HG03196 (cell line): ENCODE measurements around the gene YIPF4.
"Not testable (repeated sequence)": the region's sequence is repeated elsewhere in the genome, so short reads cannot be mapped to it uniquely, and the experiment has no call there.

Experiments
- ATAC-seq: cut with Tn5 transposase; IDR thresholded peaks from one replicate; pipeline ENCODE4 v1.9.1; 2021; ENCODE audit not compliant: unreplicated experiment

YIPF4 gene

DNA sequence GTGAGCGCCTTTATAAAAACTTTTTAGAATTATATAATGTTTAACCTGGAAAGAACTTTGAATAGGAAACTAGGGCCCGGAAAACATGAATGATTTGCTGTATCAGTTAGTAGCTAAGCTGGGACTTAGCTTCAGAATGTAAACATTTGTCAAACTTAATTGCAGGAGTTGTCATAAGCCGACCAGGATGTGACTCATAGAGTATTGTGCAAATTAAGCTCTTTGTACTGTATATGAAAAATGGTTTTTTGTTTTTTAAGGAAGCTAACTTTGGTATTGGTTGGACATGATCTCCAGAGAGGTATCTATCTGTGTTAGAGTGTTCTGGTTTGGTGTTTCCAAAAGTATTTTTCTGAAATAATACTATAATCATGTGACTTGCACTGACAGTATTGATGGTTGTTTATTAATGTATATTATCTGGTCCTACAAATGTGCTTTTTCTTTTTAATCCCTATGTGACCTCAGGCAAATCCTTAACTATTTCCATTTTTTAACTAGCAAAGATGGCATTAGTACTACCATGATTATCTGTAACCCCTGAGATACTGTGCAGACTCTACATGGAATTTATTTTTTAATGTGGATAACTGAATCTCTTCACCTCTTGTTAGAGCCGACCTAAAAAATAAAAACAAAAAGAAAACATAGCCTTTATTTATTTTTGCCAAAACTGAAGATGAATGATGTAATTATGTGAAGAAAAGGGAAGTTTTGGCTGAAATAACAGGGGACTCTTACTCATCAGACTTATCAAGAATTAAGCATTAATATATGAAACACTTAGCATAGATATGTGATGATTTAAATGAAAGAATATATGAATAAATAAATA is 11.7 kb downstream of the YIPF4 start:
- no peak for ATAC-seq

DNA sequence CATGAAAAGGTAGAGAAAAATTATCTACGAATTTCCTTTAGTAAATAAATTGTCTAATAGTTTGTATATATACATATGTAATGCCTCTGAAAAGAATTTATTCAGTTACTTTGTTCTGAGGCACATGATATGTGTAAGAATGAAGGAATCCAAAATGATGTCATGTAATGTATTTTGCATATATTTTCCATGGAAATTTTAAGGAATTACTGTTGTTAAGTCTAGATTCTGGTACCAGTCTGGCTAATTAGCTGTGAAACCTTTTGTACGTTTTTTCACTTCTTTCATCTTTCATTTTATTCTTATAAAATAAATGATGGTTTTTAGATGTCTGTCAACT is 12.3 kb downstream of the YIPF4 start:
- no peak for ATAC-seq

GRCh38 chr2:32291746-32292145 is 14.0 kb downstream of the YIPF4 start:
- ATAC-seq: no peak

GRCh38 chr2:32293493-32293892 is 15.8 kb downstream of the YIPF4 start:
- not testable (repeated sequence) for ATAC-seq

DNA sequence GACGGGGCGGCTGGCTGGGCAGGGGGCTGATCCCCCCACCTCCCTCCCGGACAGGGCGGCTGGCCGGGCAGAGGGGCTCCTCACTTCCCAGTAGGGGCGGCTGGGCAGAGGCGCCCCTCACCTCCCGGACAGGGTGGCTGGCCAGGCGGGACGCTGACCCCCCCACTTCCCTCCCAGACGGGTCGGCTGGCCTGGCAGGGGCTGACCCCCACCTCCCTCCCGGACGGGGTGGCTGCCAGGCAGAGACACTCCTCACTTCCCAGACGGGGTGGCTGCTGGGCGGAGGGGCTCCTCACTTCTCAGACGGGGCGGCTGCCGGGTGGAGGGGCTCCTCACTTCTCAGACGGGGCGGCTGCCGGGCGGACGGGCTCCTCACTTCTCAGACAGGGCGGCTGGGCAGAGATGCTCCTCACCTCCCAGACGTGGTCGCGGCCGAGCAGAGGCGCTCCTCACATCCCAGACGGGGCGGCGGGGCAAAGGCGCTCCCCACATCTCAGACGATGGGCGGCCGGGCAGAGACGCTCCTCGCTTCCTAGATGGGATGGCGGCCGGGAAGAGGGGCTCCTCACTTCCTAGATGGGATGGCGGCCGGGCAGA is 16.4 kb downstream of the YIPF4 start:
- ATAC-seq: not testable (repeated sequence)

DNA sequence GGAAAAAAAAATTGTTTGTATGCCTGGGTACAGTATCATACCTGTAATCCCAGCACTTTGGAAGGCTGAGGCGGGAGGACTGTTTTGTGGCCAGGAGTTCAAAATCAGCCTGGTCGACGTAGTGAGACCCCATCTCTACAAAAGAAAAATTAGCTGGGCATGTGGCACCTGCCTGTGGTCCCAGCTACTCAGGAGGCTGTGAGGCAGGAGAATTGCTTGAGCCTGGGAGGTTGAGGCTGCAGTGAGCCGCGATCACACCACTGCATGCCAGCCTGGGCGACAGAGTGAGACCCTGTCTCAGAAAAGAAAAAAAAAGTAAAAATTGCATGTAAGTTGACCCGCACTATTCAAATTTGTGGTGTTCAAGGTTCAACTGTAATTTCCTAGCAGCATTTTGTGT is 32.9 kb downstream of the YIPF4 start:
- no peak for ATAC-seq

DNA sequence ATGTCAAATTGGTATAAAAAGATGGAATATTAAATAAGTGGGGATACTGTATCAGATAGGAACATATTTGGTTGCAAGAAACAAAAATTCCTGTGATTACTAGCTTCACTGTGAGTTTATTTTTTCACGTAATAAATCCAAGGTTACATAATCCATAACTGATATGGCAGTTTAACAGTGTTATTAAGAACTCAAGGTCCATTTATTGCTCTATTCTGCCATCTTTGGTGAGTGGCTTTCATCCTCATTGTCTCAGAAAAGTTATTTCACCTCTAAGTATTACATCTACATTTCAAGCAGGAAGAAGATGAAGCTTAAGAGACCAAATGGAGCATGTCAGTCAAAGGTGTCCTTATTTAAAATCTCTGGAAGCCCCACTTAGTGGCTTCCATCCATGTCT is 37.2 kb downstream of the YIPF4 start:
- no peak for ATAC-seq

DNA sequence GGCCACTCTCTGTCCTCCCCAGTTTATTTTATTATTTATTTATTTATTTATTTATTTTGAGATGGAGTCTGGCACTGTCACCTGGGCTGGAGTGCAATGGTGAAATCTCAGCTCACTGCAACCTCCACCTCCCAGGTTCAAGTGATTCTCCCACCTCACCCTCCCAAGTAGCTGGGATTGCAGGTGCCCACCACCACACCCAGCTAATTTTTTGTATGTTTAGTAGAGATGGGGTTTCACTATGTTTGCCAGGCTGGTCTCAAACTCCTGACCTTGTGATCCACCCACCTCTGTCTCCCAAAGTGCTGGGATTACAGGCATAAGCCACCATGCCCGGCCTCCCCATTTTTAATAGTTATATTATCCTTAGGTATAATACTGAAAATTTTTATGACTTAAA is 51.0 kb downstream of the YIPF4 start:
- not testable (repeated sequence) for ATAC-seq

GRCh38 chr2:32329180-32329980 is 51.7 kb downstream of the YIPF4 start:
- ATAC-seq: not testable (repeated sequence)

DNA sequence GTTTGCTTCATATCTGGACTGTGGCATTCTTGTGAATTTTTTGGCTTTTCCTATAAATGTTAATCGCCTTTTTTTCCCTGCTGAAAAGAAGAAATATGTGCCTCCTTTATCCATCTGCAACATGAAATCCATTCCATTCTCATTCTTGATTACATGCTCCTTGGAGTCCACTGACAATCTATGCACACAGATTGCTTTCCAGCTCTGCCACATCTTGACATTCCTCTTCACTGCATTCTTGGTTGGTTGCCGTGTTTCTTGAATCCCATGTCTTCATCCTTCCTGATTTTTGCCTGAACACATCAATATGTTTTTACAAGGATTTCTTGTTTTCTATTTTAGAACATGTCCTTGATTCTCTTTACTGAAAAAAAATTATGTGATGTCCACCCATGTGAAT is 52.4 kb downstream of the YIPF4 start:
- ATAC-seq: no peak

GRCh38 chr2:32342801-32343200 is 65.1 kb downstream of the YIPF4 start:
- no peak for ATAC-seq

DNA sequence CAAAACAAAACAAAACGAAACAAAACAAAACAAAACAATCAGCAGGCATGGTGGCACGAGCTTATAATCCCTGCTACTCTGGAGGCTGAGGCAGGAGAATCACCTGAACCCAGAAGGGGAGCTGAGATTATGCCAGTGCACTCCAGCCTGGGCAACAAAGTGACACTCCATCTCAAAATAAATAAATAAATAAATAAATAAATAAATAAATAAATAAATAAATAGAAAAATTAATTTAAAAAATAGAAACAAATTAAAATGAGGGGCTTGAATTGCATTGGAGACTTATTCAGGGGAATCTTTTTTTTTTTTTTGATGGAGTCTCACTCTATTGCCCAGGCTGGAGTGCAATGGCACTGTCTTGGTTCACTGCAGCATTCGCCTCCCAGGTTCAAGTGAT is 73.1 kb downstream of the YIPF4 start:
- ATAC-seq: not testable (repeated sequence)

- no peak for ATAC-seq
Observed at GRCh38 chr2:32355976-32356680, 78.4 kb downstream of the YIPF4 start.

GRCh38 chr2:32356681-32357317 is 79.1 kb downstream of the YIPF4 start, which contains the start of gene BIRC6:
BIRC6 (plus strand) TSS chr2:32357023; CDS start chr2:32357162, 139 bp downstream.
- peak; percentile 88 for ATAC-seq

DNA sequence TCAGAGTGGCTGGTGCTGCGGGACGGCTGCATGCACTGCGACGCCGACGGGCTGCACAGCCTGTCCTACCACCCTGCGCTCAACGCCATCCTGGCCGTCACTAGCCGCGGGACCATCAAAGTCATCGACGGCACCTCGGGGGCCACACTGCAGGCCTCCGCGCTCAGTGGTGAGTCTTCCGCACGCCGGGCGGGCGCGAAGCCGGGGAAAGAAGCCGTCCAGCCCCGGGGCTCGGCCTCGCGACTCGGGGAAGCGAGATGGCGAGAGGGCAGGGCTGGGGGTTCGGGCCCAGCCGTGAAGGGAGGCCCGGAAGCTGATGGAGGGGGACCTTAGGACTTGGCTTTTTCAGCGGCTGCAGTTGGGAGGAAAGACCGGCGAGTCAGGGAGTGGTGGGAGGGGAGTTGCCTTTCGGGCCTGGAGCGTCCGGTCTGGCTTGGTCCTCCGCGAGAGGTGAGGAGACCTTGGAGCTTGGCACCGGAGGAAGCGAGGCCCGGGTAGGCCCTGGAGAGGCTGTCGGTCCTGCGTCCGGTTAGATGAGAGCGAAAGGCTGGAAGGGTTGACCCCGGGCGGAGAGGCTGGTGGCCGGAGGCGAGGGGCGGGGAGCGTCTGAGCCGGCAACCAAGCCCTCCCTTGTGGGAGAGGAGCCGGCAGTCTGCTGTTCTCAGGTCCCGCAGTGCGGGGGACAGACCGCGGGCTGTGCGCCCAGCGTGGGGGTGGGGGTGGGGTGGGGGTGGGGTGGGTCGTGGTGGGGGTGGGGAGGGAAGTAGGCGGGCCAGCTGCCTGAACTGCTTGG is 79.8 kb downstream of the YIPF4 start:
- peak; percentile 9 for ATAC-seq

GRCh38 chr2:32358111-32358482 is 80.4 kb downstream of the YIPF4 start:
- no peak for ATAC-seq

GRCh38 chr2:32360416-32360815 is 82.7 kb downstream of the YIPF4 start:
- ATAC-seq: no peak

DNA sequence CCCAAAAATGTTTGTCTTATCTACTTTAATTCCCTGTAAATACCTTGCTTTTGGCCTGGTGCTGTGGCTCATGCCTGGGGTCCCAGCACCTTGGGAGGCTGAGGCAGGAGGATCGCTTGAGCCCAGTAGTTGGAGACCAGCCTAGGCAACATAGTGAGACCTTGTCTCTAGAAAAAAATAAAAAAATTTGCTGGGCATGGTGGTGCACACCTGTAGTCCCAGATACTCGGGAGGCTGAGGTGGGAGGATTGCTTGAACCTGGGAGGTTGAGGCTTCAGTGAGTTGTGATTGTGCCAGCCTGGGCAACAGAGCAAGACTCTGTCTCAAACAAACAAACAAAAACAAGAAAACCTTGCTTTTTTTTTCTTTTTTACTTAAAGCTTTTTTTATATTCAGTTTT is 85.3 kb downstream of the YIPF4 start:
- not testable (repeated sequence) for ATAC-seq

GRCh38 chr2:32363597-32363996 is 85.9 kb downstream of the YIPF4 start:
- peak; percentile 57 for ATAC-seq

DNA sequence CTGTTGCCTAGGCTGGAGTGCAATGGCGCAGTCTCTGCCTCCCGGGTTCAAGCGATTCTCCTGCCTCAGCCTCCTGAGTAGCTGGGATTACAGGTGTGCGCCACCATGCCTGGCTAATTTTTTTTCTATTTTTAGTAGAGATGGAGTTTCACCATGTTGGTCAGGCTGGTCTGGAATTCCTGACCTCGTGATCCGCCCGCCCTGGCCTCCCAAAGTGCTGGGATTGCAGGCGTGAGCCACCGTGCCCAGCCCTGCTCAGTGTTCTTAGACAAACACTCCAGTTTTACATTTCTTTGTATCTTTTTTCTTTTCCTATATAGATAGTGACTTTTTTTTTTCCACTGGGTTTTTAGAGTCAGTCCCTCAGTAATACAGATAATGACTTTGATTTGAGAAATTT is 86.6 kb downstream of the YIPF4 start:
- not testable (repeated sequence) for ATAC-seq
